ENCODE data around the gene DLX3.

DNA sequence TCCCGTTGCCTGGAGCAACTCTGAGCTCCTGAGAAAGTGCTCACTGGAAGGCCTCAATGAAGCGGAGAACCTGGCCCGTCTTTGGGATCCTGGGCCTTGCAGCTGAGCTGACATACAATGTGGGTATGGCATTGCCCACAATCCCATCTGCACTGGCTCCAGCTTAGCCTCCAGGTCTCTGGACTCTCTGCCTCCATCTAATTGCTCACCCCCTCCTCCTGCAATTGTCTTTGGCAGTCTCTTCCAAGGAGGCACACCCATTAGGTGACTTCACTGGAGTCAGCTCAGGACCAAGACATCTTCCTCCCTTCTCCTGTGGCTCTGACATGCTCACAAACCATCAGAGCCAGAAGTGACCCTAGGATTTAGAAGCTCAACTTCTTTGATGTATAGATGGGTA lies 24.5 kb downstream of the DLX3 start:
- no peak for TF ChIP-seq CTCF (conservative IDR thresholded peaks at IDR 0.05; ENCODE audit: low read length)
- TF ChIP-seq EZH2phosphoT487 (IDR thresholded peaks at IDR 0.05; ENCODE audit: borderline replicate concordance, low read depth, low read length) = no peak
